RWPE1 (cell line): Measurements from ENCODE around the gene TBC1D24.

Source experiments
- CTCF ChIA-PET: fragments of 350-600 bp; sonication (Branson Sonifier 250); formaldehyde crosslinking; extraction: SDS; loops from one replicate; lab custom pipeline; 2021; lab: Yijun Ruan, JAX
- POLR2A ChIA-PET: fragments of 400-600 bp; formaldehyde crosslinking; extraction: SDS; loops from one replicate; lab custom pipeline; 2020; ENCODE audit warnings: antibody characterized with exemption; ENCODE audit not compliant: low non-redundant PET; lab: Yijun Ruan, JAX
- DNase-seq: peaks from one replicate; pipeline ENCODE4 v3.0.0; 2012; ENCODE audit warnings: low spot score
- H3K27ac ChIP-seq: fragments of 450-650 bp; 2 replicates; pipeline ENCODE4 v1.5.1; 2017
- TF ChIP-seq, protein P1 (sequence below): fragments of 450-650 bp; conservative IDR thresholded peaks from 2 replicates; pipeline ENCODE4 v1.5.1; 2017; ENCODE audit warnings: low read depth, mild to moderate bottlenecking

The TBC1D24 gene

DNA sequence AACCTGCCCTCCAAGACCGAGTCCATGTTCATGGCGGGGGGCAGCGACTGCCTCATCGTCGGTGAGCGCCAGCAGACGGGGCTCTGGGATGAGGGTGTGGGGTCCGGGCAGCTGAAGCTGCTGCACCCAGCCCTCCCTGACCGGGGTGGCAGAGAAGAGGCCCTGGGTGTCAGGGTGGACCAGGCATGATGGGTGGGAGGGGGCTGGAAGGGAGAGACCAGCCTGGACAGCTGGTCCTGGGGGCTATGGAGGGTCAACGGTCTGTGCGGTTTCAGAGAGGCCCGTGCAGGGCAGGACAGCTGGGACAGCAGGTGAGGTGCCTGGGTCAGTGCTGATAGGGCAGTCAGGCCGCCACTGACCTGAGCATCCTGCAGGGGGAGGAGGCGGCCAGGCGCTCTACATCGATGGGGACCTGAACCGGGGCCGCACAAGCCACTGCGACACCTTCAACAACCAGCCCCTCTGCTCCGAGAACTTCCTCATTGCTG, 25.5 kb downstream of the TBC1D24 start:
- CTCF ChIA-PET = interaction anchor here (0.6 to 2.5 kb wide), 17 partner anchors 12 to 306 kb away, joined by 3 to 14 read pairs (median 5); partner anchors contain the start of genes ATP6V0C, CCNF, NTN3 and TBC1D24
- 0 out of 2 replicates have a peak overlapping the region, but pooled peaks have one; percentile 10 for H3K27ac ChIP-seq
- POLR2A ChIA-PET = no interaction called here
- TF ChIP-seq, protein P1, sequence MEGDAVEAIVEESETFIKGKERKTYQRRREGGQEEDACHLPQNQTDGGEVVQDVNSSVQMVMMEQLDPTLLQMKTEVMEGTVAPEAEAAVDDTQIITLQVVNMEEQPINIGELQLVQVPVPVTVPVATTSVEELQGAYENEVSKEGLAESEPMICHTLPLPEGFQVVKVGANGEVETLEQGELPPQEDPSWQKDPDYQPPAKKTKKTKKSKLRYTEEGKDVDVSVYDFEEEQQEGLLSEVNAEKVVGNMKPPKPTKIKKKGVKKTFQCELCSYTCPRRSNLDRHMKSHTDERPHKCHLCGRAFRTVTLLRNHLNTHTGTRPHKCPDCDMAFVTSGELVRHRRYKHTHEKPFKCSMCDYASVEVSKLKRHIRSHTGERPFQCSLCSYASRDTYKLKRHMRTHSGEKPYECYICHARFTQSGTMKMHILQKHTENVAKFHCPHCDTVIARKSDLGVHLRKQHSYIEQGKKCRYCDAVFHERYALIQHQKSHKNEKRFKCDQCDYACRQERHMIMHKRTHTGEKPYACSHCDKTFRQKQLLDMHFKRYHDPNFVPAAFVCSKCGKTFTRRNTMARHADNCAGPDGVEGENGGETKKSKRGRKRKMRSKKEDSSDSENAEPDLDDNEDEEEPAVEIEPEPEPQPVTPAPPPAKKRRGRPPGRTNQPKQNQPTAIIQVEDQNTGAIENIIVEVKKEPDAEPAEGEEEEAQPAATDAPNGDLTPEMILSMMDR = no peak
- no peak for DNase-seq

DNA sequence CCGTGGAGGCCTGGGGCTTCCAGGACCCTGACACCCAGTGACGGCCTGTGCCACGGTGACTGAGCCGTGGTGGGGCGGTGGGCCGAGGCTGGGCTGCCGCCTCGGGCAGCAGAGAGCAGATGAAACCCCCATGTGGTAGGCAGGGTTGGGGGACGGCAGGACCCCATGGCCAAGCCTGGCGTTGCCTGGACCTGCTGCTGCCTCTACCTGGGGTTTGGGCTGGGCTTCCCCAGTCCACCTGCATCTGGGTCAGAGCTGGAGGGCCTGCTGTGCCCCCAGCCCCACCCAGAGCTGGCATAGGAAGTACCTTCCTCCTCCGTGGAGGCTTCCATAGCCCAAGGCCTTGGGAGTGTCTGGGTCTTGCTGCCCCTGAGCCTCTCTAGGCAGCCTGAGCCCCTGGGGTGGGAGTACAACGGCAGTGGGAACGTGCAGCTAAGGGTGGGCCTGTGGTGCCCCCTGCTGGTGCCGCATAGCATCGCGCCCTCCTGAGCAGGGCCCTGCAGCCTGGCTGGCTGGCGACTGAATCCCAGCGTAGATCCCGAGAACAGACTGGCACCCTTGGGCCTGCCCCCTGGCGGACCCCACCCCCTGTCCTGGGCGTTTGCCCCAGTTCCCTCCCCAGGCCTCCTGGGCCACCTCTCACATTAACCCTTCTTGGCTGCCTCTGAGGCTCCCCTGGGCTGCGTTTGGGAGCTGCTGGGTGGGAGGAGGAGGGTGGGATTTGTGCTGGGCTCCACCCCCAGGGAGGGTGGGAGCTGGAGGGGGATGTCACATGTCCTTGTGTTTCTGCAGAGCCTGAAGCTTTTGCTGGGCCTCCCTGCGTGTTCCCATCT, 26.2 kb downstream of the TBC1D24 start:
- peak overlapping the region; percentile 10; the same call in 1 of the 2 replicates for H3K27ac ChIP-seq
- CTCF ChIA-PET = interaction anchor here (0.6 to 2.5 kb wide), 25 partner anchors 11 to 1616 kb away, joined by 3 to 14 read pairs (median 4); partner anchors contain the start of genes ATP6V0C, CASKIN1, CCNF and NTN3

DNA sequence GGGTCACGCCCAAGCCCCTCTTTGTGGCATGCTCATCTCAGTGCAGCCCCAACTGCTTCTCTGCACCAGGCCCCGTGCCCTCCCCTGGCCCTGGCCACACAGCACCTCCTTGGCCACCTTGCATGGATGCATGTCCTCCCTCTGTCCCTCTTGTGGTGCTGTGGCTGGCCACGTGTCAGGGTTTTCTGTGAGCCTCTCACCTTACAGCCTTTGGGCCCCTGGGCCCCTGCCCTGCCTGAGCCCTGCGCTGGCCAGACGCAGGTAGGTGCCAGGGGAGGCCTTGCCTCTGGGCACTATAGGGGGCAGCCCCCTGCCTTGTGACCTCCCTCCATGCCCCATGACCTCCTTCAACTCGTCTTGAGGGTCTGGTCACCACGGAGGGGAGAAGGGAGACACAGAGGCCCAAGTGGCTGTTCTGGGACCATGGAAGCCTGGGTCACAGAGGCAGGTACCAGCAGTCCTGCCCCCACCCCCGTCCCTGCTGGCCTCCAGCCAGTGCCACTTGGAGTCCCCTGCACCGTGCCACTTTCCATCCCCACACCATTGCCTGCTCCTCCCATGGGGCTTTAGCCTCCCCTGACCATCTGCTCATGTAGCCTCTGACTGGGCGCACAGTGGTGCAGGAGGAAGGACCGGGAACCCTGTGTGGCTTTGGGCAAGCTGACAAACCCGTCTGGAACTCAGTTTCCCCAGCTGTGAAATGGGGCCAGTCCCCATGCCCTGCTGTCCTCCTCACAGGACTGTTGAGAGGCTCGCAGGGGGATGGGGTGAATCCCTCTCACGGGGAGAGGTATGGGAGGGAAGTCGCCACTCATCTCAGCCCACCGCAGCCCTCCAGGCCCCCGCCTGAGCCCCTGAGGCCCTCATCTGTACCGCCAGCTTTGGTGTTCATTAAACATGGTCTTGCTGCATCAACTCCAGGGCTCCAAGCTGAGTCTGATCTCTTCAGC, 27.3 kb downstream of the TBC1D24 start:
- TF ChIP-seq, protein P1 = no peak
- ChIA-PET CTCF (interaction anchor here (0.6 to 2.5 kb wide), 13 partner anchors 8 to 1617 kb away, joined by 3 to 14 read pairs (median 5); partner anchors contain the start of genes ATP6V0C, CASKIN1, CCNF and TBC1D24), POLR2A (no interaction called here)
- peak overlapping the region; percentile 49 for H3K27ac ChIP-seq
- no peak for DNase-seq

More for the DNA sequence above, 26.2 kb downstream of the TBC1D24 start:
- TF ChIP-seq, protein P1 = peak; percentile 91
- POLR2A ChIA-PET = no interaction called here
- peak; percentile 55 for DNase-seq

DNA sequence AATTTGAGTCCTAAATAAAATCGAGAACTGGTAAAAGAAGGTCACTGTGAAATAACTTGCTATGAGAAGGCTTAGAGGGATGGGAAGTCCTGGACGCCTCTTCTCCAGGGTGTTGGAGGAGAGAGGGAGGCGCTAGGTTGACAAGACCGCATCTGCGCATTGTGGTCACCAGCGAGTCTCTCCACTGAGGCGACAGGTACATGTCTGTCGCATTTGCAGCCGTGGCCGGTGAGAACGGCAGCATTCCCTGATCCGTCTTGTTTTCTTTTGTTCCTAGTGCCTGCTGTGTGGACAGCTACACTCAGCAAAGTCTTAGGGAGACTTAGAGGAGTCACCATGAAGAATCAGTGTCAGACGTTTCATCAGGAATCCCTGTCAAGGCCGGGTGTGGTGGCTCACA, 30.8 kb downstream of the TBC1D24 start:
- DNase-seq = no peak
- H3K27ac ChIP-seq = no peak overlapping the region
- POLR2A ChIA-PET = no interaction called here
- TF ChIP-seq, protein P1 = no peak
- CTCF ChIA-PET = interaction anchor here (0.6 kb wide), 1 partner anchor 43 kb away, joined by 4 read pairs; no protein-coding TSS in a partner anchor

DNA sequence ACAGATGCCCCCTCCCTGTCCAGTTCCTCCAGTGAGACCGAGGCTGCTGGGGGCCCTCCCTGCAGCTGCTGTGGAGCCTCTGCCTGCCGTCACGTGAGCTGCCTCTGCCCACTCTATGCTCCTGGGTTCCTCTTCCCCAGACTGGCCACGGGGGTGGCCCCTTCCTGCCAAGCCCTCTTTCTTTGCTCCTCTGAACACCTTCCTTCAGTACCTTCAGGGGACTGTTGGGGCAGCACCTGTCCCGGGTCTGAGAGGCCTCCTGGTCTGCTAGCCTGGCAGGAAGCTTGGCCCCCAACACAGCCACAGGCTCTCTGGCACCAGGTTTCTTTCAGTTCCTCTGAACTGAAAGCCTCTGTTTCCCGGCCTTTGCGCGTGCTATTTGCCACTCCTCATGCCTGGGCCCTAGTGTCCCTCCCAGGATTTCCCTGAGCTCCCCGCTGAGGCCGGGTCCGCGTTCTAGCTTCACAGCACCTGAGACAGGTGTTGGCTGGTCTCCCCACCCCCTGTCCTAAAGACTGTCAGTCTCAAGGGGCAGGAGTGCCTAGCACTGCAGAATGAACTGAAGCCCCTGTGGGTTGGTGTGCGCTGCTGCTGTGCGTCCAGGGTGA, 32.2 kb downstream of the TBC1D24 start:
- no peak for DNase-seq
- H3K27ac ChIP-seq = 0 out of 2 replicates have a peak overlapping the region, but pooled peaks have one; percentile 15
- ChIA-PET CTCF (no interaction called here), POLR2A (no interaction called here)
- TF ChIP-seq, protein P1 = no peak
